ENCODE data around the gene RUNX1. TPM values are rescaled to one million over a fixed set of nuclear protein-coding genes. Genes with fewer than 3 reads are reported as not detected.

RUNX1 gene
- total and polyA plus RNA-seq, 4 experiments from 2014 or later = 6.0 to 96.3 (median 56.4) TPM

GRCh38 chr21:34946385-34946840, 102.7 kb downstream of the RUNX1 start:
- no peaks in the 10 kb centered on the region for H3K9me3 ChIP-seq (ENCODE audit: control insufficient read depth in 1 of 2, low read length in 2 of 2)
- intact Hi-C loops (cut with micrococcal nuclease) = no loop called here
- ChIA-PET POLR2A (ENCODE audit: partially characterized antibody) (interaction anchor here (0.8 to 2.3 kb wide), 6 partner anchors 11 to 105 kb away, joined by 3 to 12 read pairs (median 8); no protein-coding TSS in a partner anchor), CTCF (ENCODE audit: partially characterized antibody) (interaction anchor here (0.5 to 1.8 kb wide), 9 partner anchors 9 to 94 kb away, joined by 3 to 7 read pairs (median 4); no protein-coding TSS in a partner anchor)
- Mint-ChIP-seq H3K4me1 (peaks cover 65 to 96% (median 82%) of the 10 kb centered on the region in 4 donors), H3K4me3 (peak overlapping the region in 5 of 8 donors; percentile 6 to 48 (median 35)), H3K27me3 (no peaks in the 10 kb centered on the region), H3K36me3 (peaks cover 6 to 20% of the 10 kb centered on the region in 2 donors), H3K9me3 (no peaks in the 10 kb centered on the region), H3K27ac (peak overlapping the region; percentile 56 to 88 (median 67))
- H3K27me3 ChIP-seq (ENCODE audit: insufficient read depth, low read length) = no peaks in the 10 kb centered on the region
- no peak overlapping the region for H3K27ac ChIP-seq (ENCODE audit: low read depth, low read length)
- no peak overlapping the region for H3K4me3 ChIP-seq (ENCODE audit: low read length in 2 of 2)
- H3K4me1 ChIP-seq (ENCODE audit: insufficient read depth, low read length) = peaks cover 87% of the 10 kb centered on the region
- DNase-seq = no peak
- H3K36me3 ChIP-seq (ENCODE audit: insufficient read depth, low read length) = no peaks in the 10 kb centered on the region

- DNase-seq = no peak
- Histone ChIP-seq H3K4me3 (ENCODE audit: low read length in 2 of 2) (no peak overlapping the region), H3K4me1 (ENCODE audit: insufficient read depth, low read length) (peaks cover 94% of the 10 kb centered on the region), H3K27ac (ENCODE audit: low read depth, low read length) (no peak overlapping the region), H3K9me3 (ENCODE audit: control insufficient read depth in 1 of 2, low read length in 2 of 2) (no peaks in the 10 kb centered on the region), H3K36me3 (ENCODE audit: insufficient read depth, low read length) (no peaks in the 10 kb centered on the region), H3K27me3 (ENCODE audit: insufficient read depth, low read length) (no peaks in the 10 kb centered on the region)
- H3K27ac Mint-ChIP-seq = peak overlapping the region; percentile 0 to 88 (median 67)
- peak overlapping the region in 6 of 8 donors; percentile 44 to 62 (median 50) for H3K4me3 Mint-ChIP-seq
- peaks cover 76 to 96% (median 87%) of the 10 kb centered on the region in 4 donors for H3K4me1 Mint-ChIP-seq
- H3K36me3 Mint-ChIP-seq = peaks cover 6 to 20% of the 10 kb centered on the region in 2 donors
- CTCF ChIA-PET (ENCODE audit: partially characterized antibody) = no interaction called here
- POLR2A ChIA-PET (ENCODE audit: partially characterized antibody) = interaction anchor here (1.0 kb wide), 1 partner anchor 16 kb away, joined by 3 read pairs; no protein-coding TSS in a partner anchor
- H3K27me3 Mint-ChIP-seq = no peaks in the 10 kb centered on the region
- intact Hi-C loops (cut with micrococcal nuclease) = no loop called here
- no peaks in the 10 kb centered on the region for H3K9me3 Mint-ChIP-seq
Observed at GRCh38 chr21:34945288-34945687, 103.8 kb downstream of the RUNX1 start.

- no peak for DNase-seq
- Mint-ChIP-seq H3K27ac (peak overlapping the region; percentile 4 to 82 (median 61)), H3K27me3 (no peaks in the 10 kb centered on the region), H3K9me3 (no peaks in the 10 kb centered on the region), H3K36me3 (peaks cover 6 to 20% of the 10 kb centered on the region in 2 donors), H3K4me1 (peaks cover 79 to 99% (median 87%) of the 10 kb centered on the region in 4 donors), H3K4me3 (peak overlapping the region in 3 of 8 donors; percentile 18 to 53 (median 31))
- intact Hi-C loops (cut with micrococcal nuclease) = no loop called here
- Histone ChIP-seq H3K36me3 (ENCODE audit: insufficient read depth, low read length) (no peaks in the 10 kb centered on the region), H3K9me3 (ENCODE audit: control insufficient read depth in 1 of 2, low read length in 2 of 2) (no peaks in the 10 kb centered on the region), H3K4me1 (ENCODE audit: insufficient read depth, low read length) (peaks cover 96% of the 10 kb centered on the region), H3K27ac (ENCODE audit: low read depth, low read length) (no peak overlapping the region), H3K4me3 (ENCODE audit: low read length in 2 of 2) (no peak overlapping the region), H3K27me3 (ENCODE audit: insufficient read depth, low read length) (no peaks in the 10 kb centered on the region)
- ChIA-PET CTCF (ENCODE audit: partially characterized antibody) (interaction anchor here (1.6 to 1.9 kb wide), 2 partner anchors 55 to 107 kb away, joined by 4 to 5 read pairs; no protein-coding TSS in a partner anchor), POLR2A (ENCODE audit: partially characterized antibody) (no interaction called here)
Observed at GRCh38 chr21:34944015-34944755, 104.9 kb downstream of the RUNX1 start.

GRCh38 chr21:34942911-34943310, 106.2 kb downstream of the RUNX1 start:
- CTCF ChIA-PET (ENCODE audit: partially characterized antibody) = interaction anchor here (1.1 to 1.9 kb wide), 3 partner anchors 13 to 108 kb away, joined by 4 to 5 read pairs (median 4); no protein-coding TSS in a partner anchor
- no peak overlapping the region for H3K4me3 ChIP-seq (ENCODE audit: low read length in 2 of 2)

GRCh38 chr21:34941162-34941561, 107.9 kb downstream of the RUNX1 start:
- no peak for DNase-seq
- peak overlapping the region in 2 of 8 donors; percentile 40 to 49 for H3K4me3 Mint-ChIP-seq
- Histone ChIP-seq H3K9me3 (ENCODE audit: control insufficient read depth in 1 of 2, low read length in 2 of 2) (no peaks in the 10 kb centered on the region), H3K27me3 (ENCODE audit: insufficient read depth, low read length) (no peaks in the 10 kb centered on the region), H3K4me1 (ENCODE audit: insufficient read depth, low read length) (peaks cover 98% of the 10 kb centered on the region), H3K4me3 (ENCODE audit: low read length in 2 of 2) (no peak overlapping the region), H3K36me3 (ENCODE audit: insufficient read depth, low read length) (no peaks in the 10 kb centered on the region), H3K27ac (ENCODE audit: low read depth, low read length) (no peak overlapping the region)
- H3K27ac Mint-ChIP-seq = peak overlapping the region in 6 of 7 donors; percentile 72 to 96 (median 88)
- POLR2A ChIA-PET (ENCODE audit: partially characterized antibody) = no interaction called here
- CTCF ChIA-PET (ENCODE audit: partially characterized antibody) = interaction anchor here (1.0 kb wide), 1 partner anchor 14 kb away, joined by 3 read pairs; no protein-coding TSS in a partner anchor
- no peaks in the 10 kb centered on the region for H3K9me3 Mint-ChIP-seq
- H3K27me3 Mint-ChIP-seq = no peaks in the 10 kb centered on the region
- intact Hi-C loops (cut with micrococcal nuclease) = no loop called here
- H3K36me3 Mint-ChIP-seq = peaks cover 5 to 13% of the 10 kb centered on the region in 2 donors
- peaks cover 82 to 98% (median 89%) of the 10 kb centered on the region in 4 donors for H3K4me1 Mint-ChIP-seq

More at GRCh38 chr21:34942911-34943310, 106.2 kb downstream of the RUNX1 start:
- DNase-seq = no peak
- Mint-ChIP-seq H3K36me3 (peaks cover 6 to 20% of the 10 kb centered on the region in 2 donors), H3K27ac (peak overlapping the region; percentile 30 to 79 (median 64)), H3K4me1 (peaks cover 82 to 99% (median 93%) of the 10 kb centered on the region in 4 donors), H3K9me3 (no peaks in the 10 kb centered on the region), H3K27me3 (no peaks in the 10 kb centered on the region), H3K4me3 (peak overlapping the region in 4 of 8 donors; percentile 12 to 31 (median 24))
- intact Hi-C loops (cut with micrococcal nuclease) = loop anchor here (1.0 kb wide), 1 partner anchor 8 kb away; no protein-coding TSS in a partner anchor
- POLR2A ChIA-PET (ENCODE audit: partially characterized antibody) = interaction anchor here (0.9 to 1.7 kb wide), 4 partner anchors 10 to 83 kb away, joined by 3 to 4 read pairs (median 4); no protein-coding TSS in a partner anchor
- Histone ChIP-seq H3K27me3 (ENCODE audit: insufficient read depth, low read length) (no peaks in the 10 kb centered on the region), H3K36me3 (ENCODE audit: insufficient read depth, low read length) (no peaks in the 10 kb centered on the region), H3K9me3 (ENCODE audit: control insufficient read depth in 1 of 2, low read length in 2 of 2) (no peaks in the 10 kb centered on the region), H3K27ac (ENCODE audit: low read depth, low read length) (no peak overlapping the region), H3K4me1 (ENCODE audit: insufficient read depth, low read length) (peaks cover 98% of the 10 kb centered on the region)

GRCh38 chr21:34939673-34940331, 109.3 kb downstream of the RUNX1 start:
- peaks cover 2 to 5% of the 10 kb centered on the region in 2 donors for H3K36me3 Mint-ChIP-seq
- peaks cover 83 to 98% (median 90%) of the 10 kb centered on the region in 4 donors for H3K4me1 Mint-ChIP-seq
- H3K27ac Mint-ChIP-seq = peak overlapping the region; percentile 7 to 96 (median 65)
- no peaks in the 10 kb centered on the region for H3K27me3 Mint-ChIP-seq
- CTCF ChIA-PET (ENCODE audit: partially characterized antibody) = interaction anchor here (1.1 kb wide), 1 partner anchor 17 kb away, joined by 3 read pairs; no protein-coding TSS in a partner anchor
- intact Hi-C loops (cut with micrococcal nuclease) = no loop called here
- no peaks in the 10 kb centered on the region for H3K36me3 ChIP-seq (ENCODE audit: insufficient read depth, low read length)
- POLR2A ChIA-PET (ENCODE audit: partially characterized antibody) = interaction anchor here (0.7 to 1.4 kb wide), 2 partner anchors 86 to 109 kb away, joined by 3 read pairs; no protein-coding TSS in a partner anchor
- no peaks in the 10 kb centered on the region for H3K9me3 ChIP-seq (ENCODE audit: control insufficient read depth in 1 of 2, low read length in 2 of 2)
- H3K27me3 ChIP-seq (ENCODE audit: insufficient read depth, low read length) = no peaks in the 10 kb centered on the region
- no peak overlapping the region for H3K4me3 ChIP-seq (ENCODE audit: low read length in 2 of 2)
- no peak overlapping the region for H3K27ac ChIP-seq (ENCODE audit: low read depth, low read length)
- no peak for DNase-seq
- H3K4me3 Mint-ChIP-seq = peak overlapping the region in 3 of 8 donors; percentile 11 to 45 (median 15)
- H3K9me3 Mint-ChIP-seq = no peaks in the 10 kb centered on the region
- peaks cover 98% of the 10 kb centered on the region for H3K4me1 ChIP-seq (ENCODE audit: insufficient read depth, low read length)
